Measurements from ENCODE around the gene ZNF771. TPM values are rescaled to one million over a fixed set of nuclear protein-coding genes. Genes with fewer than 3 reads are reported as not detected.

Gene ZNF771
- total and polyA plus RNA-seq, 9 of the 15 experiments (the other 6 are each of a cell fraction or from before 2014, with no cell fraction given), result 1.5 to 12.6 (median 4.4) TPM

DNA sequence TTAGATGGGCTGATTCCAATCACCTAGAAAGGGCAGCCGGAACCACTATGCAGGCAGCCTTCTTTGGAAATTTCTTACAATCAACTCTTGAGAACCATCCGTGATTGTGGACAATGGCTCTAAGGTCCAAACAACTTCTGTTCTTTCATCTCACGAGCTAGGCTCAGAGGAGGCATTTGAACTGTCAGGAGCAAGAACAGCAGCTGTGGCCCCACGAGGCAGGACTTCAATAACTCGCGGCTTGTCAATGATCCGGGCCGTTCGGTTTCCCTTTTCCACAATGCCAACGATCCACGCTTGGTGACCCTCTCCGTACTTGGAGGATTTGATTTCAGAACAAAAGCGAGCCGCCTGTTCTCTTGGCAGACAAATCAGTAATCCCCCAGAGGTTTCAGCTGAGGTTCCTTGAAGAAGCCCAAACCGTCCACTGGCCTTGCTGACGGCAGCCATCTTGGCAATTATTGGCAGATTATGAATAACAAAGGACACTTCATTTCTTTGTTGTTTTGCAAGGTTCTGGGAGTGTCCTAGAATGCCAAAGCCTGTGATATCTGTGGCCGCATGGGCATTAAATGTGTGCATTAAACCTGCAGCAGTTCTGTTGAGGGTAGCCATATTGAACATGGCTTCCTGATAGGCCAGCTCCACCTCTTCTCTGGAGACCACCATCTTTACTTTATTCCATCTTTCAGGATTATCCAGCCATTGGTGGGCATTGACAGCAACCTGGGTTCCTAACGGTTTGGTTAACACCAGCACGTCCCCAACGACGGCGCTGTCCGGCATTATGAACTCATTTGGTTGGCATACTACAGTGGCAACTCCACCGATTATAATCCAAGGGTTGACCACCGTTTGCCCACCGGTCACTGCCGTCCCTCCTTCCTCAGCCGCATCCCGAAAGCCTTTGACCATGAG is 37.1 kb downstream of the ZNF771 start:
- DNase-seq (ENCODE audit: extremely low read depth in 1 of 4, low spot score in 3 of 4) (peak; percentile 28 to 42 (median 30)), FAIRE-seq (peak; percentile 67), ATAC-seq (peak; percentile 40)
- in situ Hi-C loops (cut with MboI), result no loop called here
- H3K9me1 ChIP-seq (ENCODE audit: control insufficient read depth, insufficient read depth, low read length), result no peaks in the 10 kb centered on the region
- H3K4me3 ChIP-seq, result peak overlapping the region; percentile 82
- H3K36me3 ChIP-seq (ENCODE audit: control insufficient read depth, insufficient read depth, low read length), result peaks cover 23% of the 10 kb centered on the region
- no peaks in the 10 kb centered on the region for H3K9me3 ChIP-seq (replicated peaks; ENCODE audit: control insufficient read depth, insufficient read depth, low read depth, low read length)
- peak overlapping the region; percentile 96 for H3K27ac ChIP-seq (ENCODE audit: extremely low read depth, low read depth, low read length)
- H3K4me1 ChIP-seq (replicated peaks in 1 of 2; ENCODE audit: control insufficient read depth in 2 of 2, insufficient read depth in 2 of 2, low read length in 2 of 2), result peaks cover 6 to 13% of the 10 kb centered on the region in 2 experiments; a peak in 3 of 5 replicates
- WGBS (ENCODE audit: insufficient coverage, low coverage, missing lambda C conversion rate), result 1% methylated on average over 29 of the region's 29 CpGs
- H3K4me2 ChIP-seq (ENCODE audit: insufficient read depth, low read length), result peak overlapping the region; percentile 100
- ChIA-PET CTCF (ENCODE audit: low intra/inter-chr PET ratio) (interaction anchor here (1.0 kb wide), 1 partner anchor 184 kb away, joined by 3 read pairs; no protein-coding TSS in a partner anchor), POLR2A (interaction anchor here (0.5 to 2.7 kb wide), 20 partner anchors 9 to 364 kb away, joined by 3 to 16 read pairs (median 4); partner anchors contain the start of genes DCTPP1, FBRS, PRR14 and ZNF764)
- H3K27me3 ChIP-seq (ENCODE audit: control insufficient read depth in 2 of 2, insufficient read depth in 2 of 2, low read length in 2 of 2), result no peaks in the 10 kb centered on the region
- BruUV-seq (replicated peaks), result TSS peak; percentile 75
- peak overlapping the region; percentile 93 to 97 for H3K9ac ChIP-seq (ENCODE audit: insufficient read depth in 1 of 2, low read depth in 2 of 2, low read length in 2 of 2)
- intact Hi-C loops (cut with micrococcal nuclease), result loop anchor here (1.0 to 2.0 kb wide), 2 partner anchors 14 to 82 kb away; partner anchors contain the start of genes DCTPP1 and ZNF768
- H4K20me1 ChIP-seq (replicated peaks; ENCODE audit: control insufficient read depth, insufficient read depth, low read length), result 0 out of 2 replicates have a peak, but pooled peaks cover 7% of the 10 kb centered on the region
- H2AFZ ChIP-seq (ENCODE audit: low read depth, low read length), result peak overlapping the region; percentile 65
- peaks cover 33% of the 10 kb centered on the region for H3K79me2 ChIP-seq (ENCODE audit: control insufficient read depth, insufficient read depth, low read length)
- TF ChIP-seq BCLAF1 (IDR thresholded peaks at IDR 0.05; ENCODE audit: borderline replicate concordance in 1 of 2, control insufficient read depth in 1 of 2, low read depth in 2 of 2, low read length in 1 of 2) (0 out of 4 replicates have a peak, but pooled peaks of 1 of the 2 experiments have one; percentile 37), SRSF7 (optimal IDR thresholded peaks at IDR 0.05; ENCODE audit: low read depth, low read length) (no peak), SOX6 (IDR thresholded peaks at IDR 0.05) (0 out of 2 replicates have a peak, but pooled peaks have one; percentile 18), FOS (IDR thresholded peaks at IDR 0.05; ENCODE audit: extremely low read depth, insufficient read length) (no peak), FOXM1 (IDR thresholded peaks at IDR 0.05; ENCODE audit: low read depth) (no peak), FOXM1 (CRISPR knock-in tag; IDR thresholded peaks at IDR 0.05; ENCODE audit: low read depth) (0 out of 2 replicates have a peak, but pooled peaks have one; percentile 13), GABPB1 (CRISPR knock-in tag; IDR thresholded peaks at IDR 0.05) (peak; percentile 7; the same call in 1 of the 2 replicates), ZNF766 (CRISPR knock-in tag; conservative IDR thresholded peaks at IDR 0.05) (0 out of 2 replicates have a peak, but pooled peaks have one; percentile 18), ZNF57 (CRISPR knock-in tag; IDR thresholded peaks at IDR 0.05) (no peak), ZNF316 (IDR thresholded peaks at IDR 0.05) (no peak), STAG1 (CRISPR knock-in tag; IDR thresholded peaks at IDR 0.05; ENCODE audit: borderline replicate concordance) (no peak)
- TF ChIP-seq, protein P1, sequence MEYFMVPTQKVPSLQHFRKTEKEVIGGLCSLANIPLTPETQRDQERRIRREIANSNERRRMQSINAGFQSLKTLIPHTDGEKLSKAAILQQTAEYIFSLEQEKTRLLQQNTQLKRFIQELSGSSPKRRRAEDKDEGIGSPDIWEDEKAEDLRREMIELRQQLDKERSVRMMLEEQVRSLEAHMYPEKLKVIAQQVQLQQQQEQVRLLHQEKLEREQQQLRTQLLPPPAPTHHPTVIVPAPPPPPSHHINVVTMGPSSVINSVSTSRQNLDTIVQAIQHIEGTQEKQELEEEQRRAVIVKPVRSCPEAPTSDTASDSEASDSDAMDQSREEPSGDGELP (CRISPR knock-in tag; IDR thresholded peaks at IDR 0.05; ENCODE audit: borderline replicate concordance), result peak; percentile 23; the same call in 1 of the 2 replicates
- TF ChIP-seq, protein P2, sequence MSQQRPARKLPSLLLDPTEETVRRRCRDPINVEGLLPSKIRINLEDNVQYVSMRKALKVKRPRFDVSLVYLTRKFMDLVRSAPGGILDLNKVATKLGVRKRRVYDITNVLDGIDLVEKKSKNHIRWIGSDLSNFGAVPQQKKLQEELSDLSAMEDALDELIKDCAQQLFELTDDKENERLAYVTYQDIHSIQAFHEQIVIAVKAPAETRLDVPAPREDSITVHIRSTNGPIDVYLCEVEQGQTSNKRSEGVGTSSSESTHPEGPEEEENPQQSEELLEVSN (IDR thresholded peaks at IDR 0.05; ENCODE audit: borderline replicate concordance in 1 of 2, extremely low read depth in 1 of 2, insufficient read depth in 1 of 2, insufficient read length in 1 of 2, low read depth in 1 of 2, low read length in 1 of 2, poor library complexity in 1 of 2, severe bottlenecking in 1 of 2), result peak; percentile 23 to 54

Measured in K562 (cell line).